ENCODE measurements around the gene AKR1C8.
"Not testable (repeated sequence)": the region's sequence is repeated elsewhere in the genome, so short reads cannot be mapped to it uniquely, and the experiment has no call there.

Gene AKR1C8

DNA sequence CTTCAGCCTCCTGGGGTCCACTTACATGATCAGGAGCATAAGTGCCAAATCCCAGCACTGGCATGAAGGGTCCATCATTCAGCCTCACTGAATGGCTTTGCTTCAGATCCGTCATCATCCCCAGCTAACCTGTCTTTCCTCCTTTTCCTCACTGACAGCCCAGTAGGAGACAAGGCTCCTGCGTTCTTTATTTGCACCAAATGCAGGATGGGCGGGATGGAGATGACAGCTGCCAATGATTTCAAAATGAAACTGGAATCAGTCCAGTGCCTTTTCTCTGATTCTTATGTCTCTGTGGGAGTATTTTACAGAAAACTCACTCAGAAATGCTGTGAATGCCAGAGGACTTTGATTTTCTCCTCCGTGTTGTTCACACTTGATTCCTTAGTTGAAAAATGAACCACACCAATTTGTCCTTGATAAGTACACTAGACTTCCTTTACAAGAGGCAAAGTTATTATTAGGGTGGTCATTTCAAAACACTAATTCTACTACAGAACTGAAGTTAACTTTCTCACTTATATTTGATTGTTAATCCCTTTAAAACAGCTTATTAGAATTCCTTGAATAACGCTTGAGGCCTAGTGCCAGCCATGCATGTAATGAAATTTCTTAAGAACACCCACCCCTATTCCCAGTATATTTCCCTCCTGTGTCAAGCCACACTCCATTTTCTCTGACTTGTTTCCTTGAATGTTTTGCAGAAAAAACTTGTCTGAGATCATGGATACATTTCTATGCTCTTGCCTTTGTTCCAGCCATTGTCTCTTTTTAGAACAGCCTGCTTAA is at the start of gene AKR1C8:
Gene AKR1C8, minus strand, starts transcription at position 164 of the 789 bp plus-strand sequence. Its CDS starts 46 bp downstream, at position 118.
- DNase-seq, result no peak

DNA sequence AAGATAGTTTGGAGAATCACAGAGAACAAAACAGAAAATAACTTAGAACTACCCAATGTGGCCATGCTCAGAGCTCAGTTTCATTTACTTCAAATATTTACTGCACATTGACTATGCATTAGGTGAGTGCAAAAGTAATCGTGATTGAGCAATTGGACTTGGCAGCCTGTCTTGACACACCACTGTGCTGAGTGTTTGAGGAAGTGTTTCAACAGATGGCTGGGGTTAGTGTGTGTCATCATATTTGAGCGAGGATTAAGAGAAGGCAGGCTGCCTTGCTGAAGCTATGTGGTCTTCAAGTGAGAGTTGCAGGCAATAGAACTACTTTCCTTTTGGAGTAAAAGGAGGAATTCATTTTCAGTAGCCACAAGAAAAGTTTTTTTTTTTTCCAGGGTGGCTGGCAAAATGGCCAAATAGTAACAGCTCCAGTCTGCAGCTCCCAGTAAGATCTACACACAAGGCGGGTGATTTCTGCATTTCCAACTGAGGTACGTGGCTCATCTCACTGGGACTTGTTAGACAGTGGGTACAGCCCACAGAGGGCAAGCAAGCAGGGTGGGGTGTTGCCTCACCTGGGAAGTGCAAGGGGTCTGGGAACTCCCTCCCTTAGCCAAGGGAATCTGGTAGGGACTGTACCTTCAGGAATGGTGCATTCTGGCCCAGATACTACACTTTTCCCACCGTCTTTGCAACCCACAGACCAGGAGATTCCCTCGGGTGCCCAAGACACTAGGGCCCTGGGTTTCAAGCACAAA is 49.3 kb upstream of the AKR1C8 start:
- peak; percentile 100 for DNase-seq

DNA sequence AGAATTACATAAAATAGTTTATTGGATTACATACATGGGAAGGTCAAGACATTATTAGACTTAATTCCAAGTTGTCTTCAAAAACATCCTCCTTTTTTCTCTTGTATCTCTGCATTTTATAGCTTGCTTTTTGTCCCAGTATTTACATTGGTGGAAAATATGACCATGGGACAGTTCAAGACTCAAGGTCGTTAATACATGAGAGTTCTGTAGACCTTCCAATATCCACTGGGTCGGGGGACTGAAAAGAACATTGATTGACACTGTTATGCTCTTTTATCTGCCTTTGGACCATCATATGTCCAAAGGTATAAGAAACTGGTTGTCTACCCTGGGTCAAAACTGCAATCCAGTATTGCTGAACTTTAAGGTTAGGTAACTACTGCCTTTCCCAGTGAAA is 48.4 kb upstream of the AKR1C8 start:
- no peak for DNase-seq

GRCh38 chr10:5229019-5229418 is 44.1 kb upstream of the AKR1C8 start:
- no peak for DNase-seq

DNA sequence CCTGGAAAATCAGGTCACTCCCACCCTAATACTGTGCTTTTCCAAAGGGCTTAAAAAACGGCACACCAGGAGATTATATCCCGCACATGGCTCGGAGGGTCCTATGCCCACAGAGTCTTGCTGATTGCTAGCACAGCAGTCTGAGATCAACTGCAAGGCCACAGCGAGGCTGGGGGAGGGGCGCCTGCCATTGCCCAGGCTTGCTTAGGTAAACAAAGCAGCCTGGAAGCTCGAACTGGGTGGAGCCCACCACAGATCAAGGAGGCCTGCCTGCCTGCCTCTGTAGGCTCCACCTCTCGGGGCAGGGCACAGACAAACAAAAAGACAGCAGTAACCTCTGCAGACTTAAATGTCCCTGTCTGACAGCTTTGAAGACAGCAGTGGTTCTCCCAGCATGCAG is 38.0 kb upstream of the AKR1C8 start:
- not testable (repeated sequence) for DNase-seq

- no peak for DNase-seq
Measured at GRCh38 chr10:5219262-5219661, 34.3 kb upstream of the AKR1C8 start.

- DNase-seq, result no peak
Measured at GRCh38 chr10:5216801-5217200, 31.9 kb upstream of the AKR1C8 start.

GRCh38 chr10:5211696-5212536 is 27.0 kb upstream of the AKR1C8 start:
- no peak for DNase-seq

GRCh38 chr10:5210261-5210660 is 25.3 kb upstream of the AKR1C8 start:
- DNase-seq, result not testable (repeated sequence)

- not testable (repeated sequence) for DNase-seq
Measured at GRCh38 chr10:5209776-5210175, 24.8 kb upstream of the AKR1C8 start.

DNA sequence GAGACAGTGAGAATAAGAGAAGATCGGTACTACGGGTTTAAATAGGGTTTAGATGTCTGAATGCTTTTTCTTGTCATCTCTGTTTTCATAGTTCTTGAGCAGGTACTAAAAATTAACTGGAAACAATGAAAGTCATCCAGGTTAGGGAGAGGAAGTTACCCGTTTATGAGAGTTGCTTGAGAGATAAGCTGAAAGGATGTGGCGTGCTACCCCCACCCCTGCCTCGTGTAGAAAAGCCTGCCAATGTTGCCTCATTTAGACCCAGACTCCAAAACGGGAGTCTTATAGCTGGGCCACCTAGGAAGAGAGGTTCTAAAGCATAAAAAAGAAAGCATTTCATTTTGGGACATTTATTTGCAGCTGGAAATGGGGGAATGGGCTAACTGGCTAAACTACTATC is 21.8 kb upstream of the AKR1C8 start:
- peak in 1 of 2 experiments; percentile 16 for DNase-seq

DNA sequence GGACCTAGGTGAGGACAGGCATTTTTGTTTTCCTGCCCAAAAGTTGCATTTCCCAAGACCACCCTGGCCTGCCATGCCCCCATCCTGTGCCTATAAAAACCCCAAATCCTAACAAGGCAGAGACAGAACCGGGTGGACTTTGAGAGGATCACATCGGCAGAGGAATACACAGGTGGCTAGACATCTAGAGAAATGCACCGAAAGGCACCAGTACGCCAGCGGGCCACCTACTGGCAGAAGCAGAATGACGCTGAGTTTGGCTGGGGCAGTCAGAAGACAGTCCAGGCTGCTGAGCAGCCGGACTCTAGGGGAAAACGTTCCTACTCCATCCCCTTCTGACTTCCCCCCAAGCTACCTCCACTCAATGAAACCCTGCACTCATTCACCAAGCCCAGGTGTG is 14.4 kb upstream of the AKR1C8 start:
- DNase-seq, result no peak

DNA sequence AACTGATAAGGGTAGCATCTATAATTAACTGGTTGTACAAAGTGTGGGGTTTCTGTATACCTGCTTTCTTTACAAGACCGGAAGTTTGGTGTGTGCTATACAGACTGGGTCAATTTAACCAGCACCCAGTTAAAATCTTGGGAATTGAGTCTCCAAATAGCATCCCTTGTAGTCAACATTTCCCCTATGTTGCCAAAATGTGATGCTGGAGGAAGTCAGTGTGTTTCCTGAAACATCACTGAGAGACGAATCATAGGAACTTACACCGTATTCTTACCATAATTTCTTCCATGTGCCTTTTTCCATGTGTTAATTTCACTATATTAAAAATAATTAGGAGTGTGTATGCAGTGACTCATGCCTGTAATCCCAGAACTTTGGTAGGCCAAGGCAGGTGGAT is 13.4 kb upstream of the AKR1C8 start:
- no peak for DNase-seq

GRCh38 chr10:5196702-5197113 is 11.8 kb upstream of the AKR1C8 start, which contains the start of gene AKR1C4:
Gene AKR1C4, plus strand, starts transcription at chr10:5196837. Its CDS starts 31 bp downstream, at chr10:5196868.
- no peak for DNase-seq

DNA sequence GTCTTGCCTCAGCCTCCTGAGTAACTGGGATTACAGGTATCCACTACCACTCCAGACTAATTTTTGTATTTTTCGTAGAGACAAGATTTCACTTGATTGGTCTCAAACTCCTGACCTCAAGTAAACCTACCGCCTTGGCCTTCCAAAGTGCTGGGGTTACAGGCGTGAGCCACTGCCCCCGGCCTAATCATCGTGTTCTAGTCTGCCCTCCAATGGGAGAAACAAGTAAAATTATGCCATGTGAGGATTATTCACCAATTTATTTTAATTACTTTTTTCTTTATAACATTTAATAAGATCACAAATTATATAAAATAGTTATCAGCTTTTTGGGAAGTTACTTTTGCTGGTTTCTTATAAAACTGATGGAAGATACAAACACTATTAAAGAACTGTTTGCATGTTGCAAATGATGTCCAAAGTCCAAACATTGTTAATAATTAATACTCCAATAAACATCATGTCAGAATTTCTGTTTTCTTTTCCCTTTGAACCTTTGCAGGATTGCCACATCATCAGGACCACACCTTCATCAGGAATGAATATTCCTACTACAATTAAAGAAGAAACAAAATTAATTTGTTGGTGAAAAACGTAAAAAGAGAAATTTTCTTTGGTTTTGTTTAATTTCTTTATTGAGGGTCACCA is 10.9 kb upstream of the AKR1C8 start:
- no peak for DNase-seq

- no peak for DNase-seq
Measured at GRCh38 chr10:5194431-5194830, 9.5 kb upstream of the AKR1C8 start.

- DNase-seq, result no peak
Measured at GRCh38 chr10:5188358-5188757, 3.4 kb upstream of the AKR1C8 start.

- no peak for DNase-seq
Measured at GRCh38 chr10:5187867-5188266, 2.9 kb upstream of the AKR1C8 start.

GRCh38 chr10:5183923-5184322 is 1.0 kb downstream of the AKR1C8 start:
- no peak for DNase-seq

GRCh38 chr10:5180503-5180902 is 4.4 kb downstream of the AKR1C8 start:
- DNase-seq, result not testable (repeated sequence)

GRCh38 chr10:5175581-5175980 is 9.4 kb downstream of the AKR1C8 start:
- DNase-seq, result not testable (repeated sequence)

DNA sequence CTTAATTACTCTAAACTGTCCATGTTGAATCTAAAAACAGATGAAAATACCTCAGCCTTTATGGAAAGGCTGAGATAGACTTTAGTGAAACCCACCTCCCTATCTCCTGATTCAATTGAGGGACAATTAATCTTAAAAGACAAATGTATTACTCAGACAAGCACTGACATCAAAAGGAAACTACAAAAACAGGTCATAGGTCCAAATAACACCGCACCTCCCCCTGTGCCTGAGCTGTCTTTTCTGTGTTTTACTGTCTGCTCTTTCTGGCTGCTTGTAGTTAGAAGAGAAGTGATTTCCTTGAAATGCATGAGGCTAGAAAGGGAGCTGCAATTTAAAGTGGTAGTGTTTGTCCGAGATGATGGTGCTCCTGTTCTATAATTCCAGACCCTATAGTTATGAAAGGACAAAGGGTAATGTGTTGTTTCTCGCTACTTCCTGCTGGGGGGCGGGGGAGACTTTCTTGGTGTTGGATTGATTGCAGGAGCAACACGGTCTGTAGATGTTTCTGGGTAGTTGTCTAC is 16.0 kb downstream of the AKR1C8 start:
- no peak for DNase-seq

Data from Kasumi-1 (cell line).